GM12878 (cell line): ENCODE results near the gene LNPK. TPM values are rescaled to one million over a fixed set of nuclear protein-coding genes. Genes with fewer than 3 reads are reported as not detected.
A peak's percentile ranks its signal among the peaks of the same experiment; 100 is the strongest.

Experiments
- ATAC-seq: fragments of 200-7000 bp; cut with Tn5 transposase; 3 replicates; pipeline ENCODE4 v1.9.1; 2020; ENCODE audit warnings: mild to moderate bottlenecking, moderate library complexity
- BruUV-seq: library from RNA; stranded (reverse); fragments of 400-500 nt; replicated peaks from 2 replicates; lab custom pipeline; 2021; lab: Mats Ljungman, UMichigan
- CTCF ChIA-PET: fragments of 300-600 bp; sonication (Branson Sonifier 250); formaldehyde crosslinking; extraction: SDS; loops from one replicate; lab custom pipeline; 2021; ENCODE audit warnings: inconsistent platforms; lab: Yijun Ruan, JAX
- POLR2A ChIA-PET: fragments of 350-600 bp; formaldehyde crosslinking; extraction: SDS; loops from one replicate; lab custom pipeline; 2021; ENCODE audit warnings: inconsistent platforms; lab: Charles Lee
- RAD21 ChIA-PET: fragments of 300-600 bp; sonication (Branson Sonifier 250); formaldehyde crosslinking; loops from one replicate; lab custom pipeline; 2023; ENCODE audit warnings: antibody characterized with exemption; ENCODE audit not compliant: unreplicated experiment; lab: Charles Lee
- SMC1A ChIA-PET: fragments of 300-600 bp; sonication (Branson Sonifier 250); formaldehyde crosslinking; loops from one replicate; lab custom pipeline; 2023; ENCODE audit not compliant: unreplicated experiment, uncharacterized antibody; lab: Charles Lee
- DNase-seq: peaks from one replicate; pipeline ENCODE4 v3.0.0-alpha.2; 2011; ENCODE audit warnings: low read depth, low spot score
- FAIRE-seq: peaks from 3 replicates; lab custom pipeline; 2011; peaks lifted over from hg19 to GRCh38; lab: Jason Lieb, UNC
- H2AFZ ChIP-seq: 2 replicates; pipeline ENCODE4 v1.6.0; 2011; ENCODE audit warnings: low read depth, low read length, control low read depth; ENCODE audit not compliant: control insufficient read depth
- H3K27ac ChIP-seq: 2 replicates; pipeline ENCODE4 v1.5.1; 2011; ENCODE audit warnings: control low read depth; ENCODE audit not compliant: control insufficient read depth, insufficient read depth
- H3K27me3 ChIP-seq, 2 experiments: replicated peaks in 1 of 2; 2 replicates each; pipeline versions ENCODE4 v1.6.0 to v1.6.1; 2011; ENCODE audit warnings: low read length in 1 of 2; ENCODE audit not compliant: control insufficient read depth in 2 of 2, insufficient read depth in 2 of 2
- H3K36me3 ChIP-seq, 2 experiments: 2 replicates each; pipeline ENCODE4 v1.5.1; 2011; ENCODE audit warnings: low read length in 1 of 2; ENCODE audit not compliant: control insufficient read depth in 2 of 2, insufficient read depth in 2 of 2
- H3K4me1 ChIP-seq: 2 replicates; pipeline ENCODE4 v1.6.1; 2011; ENCODE audit warnings: mild to moderate bottlenecking, low read length, moderate library complexity, mixed read lengths; ENCODE audit not compliant: control insufficient read depth, insufficient read depth
- H3K4me2 ChIP-seq: 2 replicates; pipeline ENCODE4 v1.6.0; 2011; ENCODE audit warnings: control low read depth; ENCODE audit not compliant: control insufficient read depth, insufficient read depth
- H3K4me3 ChIP-seq: fragments of 200-600 bp; sonication (generic); 2 replicates; pipeline ENCODE4 v1.5.1; 2016
- H3K79me2 ChIP-seq: 2 replicates; pipeline ENCODE4 v1.6.0; 2011; ENCODE audit warnings: low read length; ENCODE audit not compliant: control insufficient read depth, insufficient read depth
- H3K9ac ChIP-seq: 2 replicates; pipeline ENCODE4 v1.8.0; 2011; ENCODE audit warnings: low read length, control low read depth, mixed read lengths; ENCODE audit not compliant: control insufficient read depth, insufficient read depth
- H3K9me3 ChIP-seq: replicated peaks from 3 replicates; pipeline ENCODE4 v1.5.1; 2011; ENCODE audit warnings: mild to moderate bottlenecking, low read length; ENCODE audit not compliant: control insufficient read depth, insufficient read depth
- H4K20me1 ChIP-seq: 2 replicates; pipeline ENCODE4 v1.6.0; 2011; ENCODE audit not compliant: control insufficient read depth, insufficient read depth
- BMI1 ChIP-seq: fragments of 450-650 bp; IDR thresholded peaks from 2 replicates; pipeline ENCODE4 v1.6.1; 2016; ENCODE audit warnings: mild to moderate bottlenecking, moderate library complexity, borderline replicate concordance
- CREB1 ChIP-seq: IDR thresholded peaks from 2 replicates; pipeline ENCODE4 v1.6.1; 2012; ENCODE audit warnings: low read depth, mild to moderate bottlenecking, inconsistent platforms
- CREM ChIP-seq: IDR thresholded peaks from 2 replicates; pipeline ENCODE4 v1.6.1; 2014; ENCODE audit warnings: antibody characterized with exemption, low read depth
- JUND ChIP-seq: IDR thresholded peaks from 2 replicates; pipeline ENCODE4 v1.6.1; 2012; ENCODE audit warnings: low read depth, mild to moderate bottlenecking, low read length, improper control_type of control experiment, moderate library complexity
- LARP7 ChIP-seq: fragments of 450-650 bp; IDR thresholded peaks from 2 replicates; pipeline ENCODE4 v1.6.1; 2017; ENCODE audit warnings: mild to moderate bottlenecking
- PML ChIP-seq: IDR thresholded peaks from 2 replicates; pipeline ENCODE4 v1.6.1; 2012; ENCODE audit warnings: low read length, inconsistent platforms
- RB1 ChIP-seq: fragments of 450-650 bp; formaldehyde crosslinking; IDR thresholded peaks from 2 replicates; pipeline ENCODE4 v1.6.1; 2017; ENCODE audit warnings: mild to moderate bottlenecking, borderline replicate concordance
- RBBP5 ChIP-seq: fragments of 200-600 bp; sonication (generic); conservative IDR thresholded peaks from 2 replicates; pipeline ENCODE4 v1.6.1; 2016
- RCOR1 ChIP-seq: conservative IDR thresholded peaks from 2 replicates; pipeline ENCODE4 v1.6.1; 2012; ENCODE audit warnings: low read depth, low read length, improper control_type of control experiment
- TARDBP ChIP-seq: IDR thresholded peaks from 2 replicates; pipeline ENCODE4 v1.6.1; 2016; ENCODE audit warnings: borderline replicate concordance
- TCF12 ChIP-seq: IDR thresholded peaks from 2 replicates; pipeline ENCODE4 v1.6.1; 2011; ENCODE audit warnings: low read depth, mild to moderate bottlenecking, low read length
- ZNF274 ChIP-seq: IDR thresholded peaks from one replicate; pipeline ENCODE4 v1.8.0; 2011; ENCODE audit not compliant: insufficient read length, insufficient read depth
- WGBS: methylation state at CpG from one replicate; pipeline ENCODE4 v1.1.6; 2016; ENCODE audit warnings: low lambda C conversion rate; ENCODE audit not compliant: insufficient replicate concordance, insufficient coverage; ENCODE audit errors: missing lambda C conversion rate; 5-methylcytosine and 5-hydroxymethylcytosine counted together
- in situ Hi-C: fragments of 300-500 bp; cut with MboI; formaldehyde crosslinking; loops from 9 replicates; pipeline ENCODE4 v1.14.3; 2018; ENCODE audit warnings: mixed read lengths
- intact Hi-C: fragments of 100-400 bp; cut with micrococcal nuclease; formaldehyde crosslinking; loops from one replicate; pipeline ENCODE4 v1.14.2; 2022; ENCODE audit not compliant: unreplicated experiment
- polyA plus RNA-seq, 11 experiments: library from polyadenylated mRNA; depleted of rRNA in 4 of 11; unstranded in 6 of 11; stranded (reverse) in 5 of 11; fragments of >200 nt; fragmentation: Nextera tagmentation in 4 of 11; fragmentation: Illumina TruSeq in 1 of 11; extraction: Ambion mirVana in 4 of 11; extraction: Trizol in 1 of 11; gene quantifications; 1 replicate in 1 of 11; 2 replicates in 10 of 11; pipeline versions ENCODE4 v1.2.1 to v1.2.3, GENCODE V29; 2011 to 2016; ENCODE audit warnings: inconsistent platforms in 2 of 11, missing spikeins in 2 of 11, low read depth in 1 of 11
- total RNA-seq, 4 experiments: library from RNA; depleted of rRNA in 3 of 4; stranded (reverse); fragments of >200 nt in 3 of 4; fragmentation: Illumina TruSeq in 1 of 4; extraction: Trizol in 1 of 4; gene quantifications; 2 replicates each; pipeline versions ENCODE4 v1.2.1 to v1.2.3, GENCODE V29; 2013 to 2021
- TF ChIP-seq, protein P1 (sequence below): fragments of 450-650 bp; IDR thresholded peaks from 2 replicates; pipeline ENCODE4 v1.6.1; 2018; ENCODE audit warnings: mild to moderate bottlenecking, low read depth, moderate library complexity; ENCODE audit not compliant: partially characterized antibody
- TF ChIP-seq, protein P2 (sequence below): fragments of 150-350 bp; IDR thresholded peaks from 2 replicates; pipeline ENCODE4 v1.6.1; 2014; ENCODE audit warnings: mild to moderate bottlenecking, low read depth, low read length

Gene LNPK
- total and polyA plus RNA-seq, 10 of the 15 experiments (the other 5 are each of a cell fraction or from before 2014, with no cell fraction given), result 3.2 to 30.0 (median 15.6) TPM

DNA sequence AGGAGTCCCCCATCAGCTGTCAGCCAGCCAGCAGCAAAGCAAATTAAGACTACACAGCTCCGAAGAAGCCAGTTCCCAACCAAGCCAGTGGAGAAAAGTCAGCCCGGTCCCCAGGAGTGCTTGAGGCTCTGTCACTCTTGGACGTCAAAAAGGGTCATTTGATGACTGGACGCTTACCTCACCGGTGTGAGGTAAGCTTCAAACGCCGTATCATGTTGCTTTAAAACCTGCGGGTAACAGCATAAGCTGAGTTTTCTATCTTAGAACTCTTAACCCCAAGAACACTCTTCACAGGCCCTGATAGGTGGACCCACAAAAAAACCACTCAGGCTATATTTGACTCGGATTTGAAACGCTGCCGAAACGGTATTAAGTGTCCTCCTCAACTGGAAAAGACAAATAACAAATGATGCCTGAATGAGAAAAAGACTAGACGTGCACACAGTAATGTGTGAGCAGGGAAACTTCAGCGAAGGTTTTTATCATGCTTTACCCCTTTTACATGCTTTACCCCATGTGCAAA, 682 bp upstream of the LNPK start:
- POLR2A ChIA-PET, result interaction anchor here (1.0 kb wide), 1 partner anchor 11 kb away, joined by 3 read pairs; no protein-coding TSS in a partner anchor
- CTCF ChIA-PET, result interaction anchor here (1.0 kb wide), 1 partner anchor 24 kb away, joined by 3 read pairs; no protein-coding TSS in a partner anchor

DNA sequence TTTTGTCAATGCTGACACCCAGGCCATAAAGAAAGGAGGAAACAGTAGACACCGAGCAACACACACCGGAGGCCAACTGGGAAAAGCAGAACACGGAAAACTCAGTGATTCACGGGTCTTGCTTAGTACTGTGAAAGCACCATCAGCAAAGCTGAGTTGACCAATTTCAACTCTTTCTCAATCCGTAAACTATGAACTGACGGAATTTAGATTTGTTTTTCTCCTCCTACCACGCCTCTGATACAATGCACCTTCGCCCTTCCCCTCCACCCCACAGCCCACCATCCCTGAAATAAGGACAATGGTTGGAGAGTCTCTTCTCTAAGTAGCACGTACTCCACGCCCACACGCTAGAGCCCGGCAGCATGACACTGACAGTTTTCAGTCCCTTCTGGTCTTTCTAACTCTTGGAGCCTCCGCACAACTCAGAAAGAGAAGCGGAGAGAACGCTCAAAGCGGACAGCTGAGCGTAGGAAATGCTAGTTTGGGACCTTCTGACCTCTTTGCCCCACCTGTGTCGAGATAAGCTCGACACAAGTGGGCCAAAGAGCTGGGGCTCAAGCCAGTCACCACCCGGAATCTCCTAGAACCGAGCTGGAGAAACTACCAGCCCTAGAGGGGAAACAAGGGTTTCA, 669 bp downstream of the LNPK start:
- H3K4me1 ChIP-seq, result no peaks in the 10 kb centered on the region; the same call in 1 of the 2 replicates
- ATAC-seq (peak; percentile 72), DNase-seq (peak; percentile 27), FAIRE-seq (no peak)
- H3K9me3 ChIP-seq, result no peaks in the 10 kb centered on the region
- CTCF ChIA-PET, result interaction anchor here (0.6 to 1.2 kb wide), 2 partner anchors 27 to 1025 kb away, joined by 3 read pairs; no protein-coding TSS in a partner anchor
- SMC1A ChIA-PET, result interaction anchor here (1.0 to 1.9 kb wide), 3 partner anchors 11 to 1164 kb away, joined by 3 to 6 read pairs (median 3); no protein-coding TSS in a partner anchor
- peak overlapping the region; percentile 85 for H2AFZ ChIP-seq
- no peaks in the 10 kb centered on the region for H3K36me3 ChIP-seq
- H3K79me2 ChIP-seq, result peaks cover 38% of the 10 kb centered on the region
- POLR2A ChIA-PET, result interaction anchor here (0.5 to 0.8 kb wide), 2 partner anchors 50 to 65 kb away, joined by 3 read pairs; no protein-coding TSS in a partner anchor
- peak overlapping the region; percentile 64 for H3K4me2 ChIP-seq
- RAD21 ChIA-PET, result no interaction called here
- no peaks in the 10 kb centered on the region for H4K20me1 ChIP-seq
- no peaks in the 10 kb centered on the region for H3K27me3 ChIP-seq
- peak overlapping the region; percentile 92 for H3K4me3 ChIP-seq
- under 1% methylated on average over 21 of the region's 21 CpGs for WGBS
- H3K27ac ChIP-seq, result peak overlapping the region; percentile 57
- intact Hi-C loops (no loop called here), in situ Hi-C loops (no loop called here)
- peak overlapping the region; percentile 76 for H3K9ac ChIP-seq
- no TSS peak for BruUV-seq
- TF ChIP-seq RCOR1 (no peak), LARP7 (no peak), JUND (no peak), PML (no peak), RB1 (no peak), ZNF274 (no peak), TCF12 (no peak), TARDBP (no peak), BMI1 (no peak)
- TF ChIP-seq, protein P1, sequence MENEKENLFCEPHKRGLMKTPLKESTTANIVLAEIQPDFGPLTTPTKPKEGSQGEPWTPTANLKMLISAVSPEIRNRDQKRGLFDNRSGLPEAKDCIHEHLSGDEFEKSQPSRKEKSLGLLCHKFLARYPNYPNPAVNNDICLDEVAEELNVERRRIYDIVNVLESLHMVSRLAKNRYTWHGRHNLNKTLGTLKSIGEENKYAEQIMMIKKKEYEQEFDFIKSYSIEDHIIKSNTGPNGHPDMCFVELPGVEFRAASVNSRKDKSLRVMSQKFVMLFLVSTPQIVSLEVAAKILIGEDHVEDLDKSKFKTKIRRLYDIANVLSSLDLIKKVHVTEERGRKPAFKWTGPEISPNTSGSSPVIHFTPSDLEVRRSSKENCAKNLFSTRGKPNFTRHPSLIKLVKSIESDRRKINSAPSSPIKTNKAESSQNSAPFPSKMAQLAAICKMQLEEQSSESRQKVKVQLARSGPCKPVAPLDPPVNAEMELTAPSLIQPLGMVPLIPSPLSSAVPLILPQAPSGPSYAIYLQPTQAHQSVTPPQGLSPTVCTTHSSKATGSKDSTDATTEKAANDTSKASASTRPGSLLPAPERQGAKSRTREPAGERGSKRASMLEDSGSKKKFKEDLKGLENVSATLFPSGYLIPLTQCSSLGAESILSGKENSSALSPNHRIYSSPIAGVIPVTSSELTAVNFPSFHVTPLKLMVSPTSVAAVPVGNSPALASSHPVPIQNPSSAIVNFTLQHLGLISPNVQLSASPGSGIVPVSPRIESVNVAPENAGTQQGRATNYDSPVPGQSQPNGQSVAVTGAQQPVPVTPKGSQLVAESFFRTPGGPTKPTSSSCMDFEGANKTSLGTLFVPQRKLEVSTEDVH, result no peak
- TF ChIP-seq, protein P2, sequence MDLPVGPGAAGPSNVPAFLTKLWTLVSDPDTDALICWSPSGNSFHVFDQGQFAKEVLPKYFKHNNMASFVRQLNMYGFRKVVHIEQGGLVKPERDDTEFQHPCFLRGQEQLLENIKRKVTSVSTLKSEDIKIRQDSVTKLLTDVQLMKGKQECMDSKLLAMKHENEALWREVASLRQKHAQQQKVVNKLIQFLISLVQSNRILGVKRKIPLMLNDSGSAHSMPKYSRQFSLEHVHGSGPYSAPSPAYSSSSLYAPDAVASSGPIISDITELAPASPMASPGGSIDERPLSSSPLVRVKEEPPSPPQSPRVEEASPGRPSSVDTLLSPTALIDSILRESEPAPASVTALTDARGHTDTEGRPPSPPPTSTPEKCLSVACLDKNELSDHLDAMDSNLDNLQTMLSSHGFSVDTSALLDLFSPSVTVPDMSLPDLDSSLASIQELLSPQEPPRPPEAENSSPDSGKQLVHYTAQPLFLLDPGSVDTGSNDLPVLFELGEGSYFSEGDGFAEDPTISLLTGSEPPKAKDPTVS, result no peak

More for the DNA sequence above, 682 bp upstream of the LNPK start:
- SMC1A ChIA-PET, result no interaction called here
- Histone ChIP-seq H3K9ac (peak overlapping the region; percentile 68), H3K27ac (peak overlapping the region; percentile 57; the same call in 1 of the 2 replicates), H3K4me1 (no peaks in the 10 kb centered on the region; the same call in 1 of the 2 replicates), H4K20me1 (no peaks in the 10 kb centered on the region), H3K27me3 (no peaks in the 10 kb centered on the region), H3K36me3 (no peaks in the 10 kb centered on the region), H2AFZ (peak overlapping the region; percentile 84), H3K9me3 (no peaks in the 10 kb centered on the region), H3K4me2 (peak overlapping the region; percentile 81), H3K79me2 (peaks cover 35% of the 10 kb centered on the region), H3K4me3 (peak overlapping the region; percentile 92)
- FAIRE-seq (no peak), DNase-seq (no peak), ATAC-seq (no peak)
- peak; percentile 75 for TF ChIP-seq CREB1
- TF ChIP-seq RBBP5, result no peak
- TF ChIP-seq CREM, result 0 out of 2 replicates have a peak, but pooled peaks have one; percentile 34
- BruUV-seq, result TSS peak; percentile 55
- RAD21 ChIA-PET, result no interaction called here
- WGBS, result 17% methylated on average over 14 of the region's 14 CpGs
- intact Hi-C loops, result no loop called here
- in situ Hi-C loops, result no loop called here
